IMR-90 (cell line): ENCODE measurements around the gene ALK. TPM values are rescaled to one million over a fixed set of nuclear protein-coding genes. Genes with fewer than 3 reads are reported as not detected.

Experiments used
- ATAC-seq: fragments of 200-7000 bp; cut with Tn5 transposase; 2 replicates; pipeline ENCODE4 v1.9.1; 2020; ENCODE audit warnings: low read depth, mild to moderate bottlenecking, moderate library complexity
- BruUV-seq: library from RNA; stranded (reverse); fragments of 400-500 nt; replicated peaks from 2 replicates; lab custom pipeline; 2021; lab: Mats Ljungman, UMichigan
- CTCF ChIA-PET: fragments of 300-600 bp; formaldehyde crosslinking; extraction: SDS; loops from one replicate; lab custom pipeline; 2021; ENCODE audit warnings: antibody characterized with exemption; lab: Yijun Ruan, JAX
- POLR2A ChIA-PET: fragments of 300-600 bp; sonication (Branson Sonifier 250); formaldehyde crosslinking; loops from one replicate; lab custom pipeline; 2022; ENCODE audit warnings: antibody characterized with exemption; ENCODE audit not compliant: unreplicated experiment; lab: Charles Lee
- DNase-seq: peaks from one replicate; pipeline ENCODE4 v3.0.0; 2013
- H2AFZ ChIP-seq: replicated peaks from 2 replicates; pipeline ENCODE3; 2013; ENCODE audit warnings: low read length, mild to moderate bottlenecking; ENCODE audit not compliant: poor library complexity
- H2AK5ac ChIP-seq: 2 replicates; pipeline ENCODE4 v1.6.1; 2013; ENCODE audit warnings: low read depth, low read length, inconsistent platforms
- H2AK9ac ChIP-seq: replicated peaks from 2 replicates; pipeline ENCODE3; 2013; ENCODE audit warnings: mild to moderate bottlenecking, low read depth, low read length, moderate library complexity; ENCODE audit not compliant: poor library complexity
- H2BK120ac ChIP-seq: 2 replicates; pipeline ENCODE4 v1.6.1; 2013; ENCODE audit warnings: low read depth, low read length, inconsistent platforms
- H2BK15ac ChIP-seq: 3 replicates; pipeline ENCODE4 v1.6.1; 2013; ENCODE audit warnings: low read depth, low read length, inconsistent platforms
- H2BK20ac ChIP-seq: 2 replicates; pipeline ENCODE4 v1.6.1; 2013; ENCODE audit warnings: low read depth, mild to moderate bottlenecking, inconsistent platforms, low read length, moderate library complexity
- H2BK5ac ChIP-seq: 2 replicates; pipeline ENCODE4 v1.6.1; 2013; ENCODE audit warnings: mild to moderate bottlenecking, low read depth, low read length, inconsistent platforms; ENCODE audit not compliant: poor library complexity, severe bottlenecking
- H3K14ac ChIP-seq: replicated peaks from 2 replicates; pipeline ENCODE4 v1.6.1; 2013; ENCODE audit warnings: low read depth, low read length, inconsistent platforms
- H3K18ac ChIP-seq: 2 replicates; pipeline ENCODE4 v1.6.1; 2013; ENCODE audit warnings: low read depth, low read length, control low read depth
- H3K23ac ChIP-seq: 2 replicates; pipeline ENCODE4 v1.6.1; 2013; ENCODE audit warnings: low read depth, low read length, inconsistent platforms
- H3K27ac ChIP-seq: 2 replicates; pipeline ENCODE4 v1.5.1; 2013; ENCODE audit warnings: mild to moderate bottlenecking, control low read depth, low read length; ENCODE audit not compliant: insufficient read depth
- H3K27me3 ChIP-seq: 2 replicates; pipeline ENCODE4 v1.6.1; 2013; ENCODE audit warnings: low read length; ENCODE audit not compliant: control insufficient read depth, insufficient read depth
- H3K36me3 ChIP-seq: 2 replicates; pipeline ENCODE4 v1.6.1; 2013; ENCODE audit warnings: low read length, mixed read lengths; ENCODE audit not compliant: control insufficient read depth, insufficient read depth
- H3K4ac ChIP-seq: 2 replicates; pipeline ENCODE4 v1.6.1; 2013; ENCODE audit warnings: low read depth, low read length, inconsistent platforms
- H3K4me1 ChIP-seq: 2 replicates; pipeline ENCODE4 v1.6.1; 2013; ENCODE audit warnings: low read length, mixed read lengths; ENCODE audit not compliant: control insufficient read depth, insufficient read depth
- H3K4me2 ChIP-seq: 2 replicates; pipeline ENCODE4 v1.6.1; 2013; ENCODE audit warnings: low read depth, mild to moderate bottlenecking, control low read depth, low read length, moderate library complexity
- H3K4me3 ChIP-seq: 2 replicates; pipeline ENCODE4 v1.5.1; 2013; ENCODE audit warnings: low read depth, mild to moderate bottlenecking, control low read depth, low read length, moderate library complexity; ENCODE audit not compliant: insufficient read depth
- H3K56ac ChIP-seq: 2 replicates; pipeline ENCODE4 v1.6.1; 2013; ENCODE audit warnings: low read length, inconsistent platforms; ENCODE audit not compliant: insufficient read depth; ENCODE audit errors: extremely low read depth
- H3K79me1 ChIP-seq, 2 experiments: 2 replicates each; pipeline ENCODE4 v1.6.1; 2013; ENCODE audit warnings: low read length in 2 of 2, inconsistent platforms in 1 of 2, low read depth in 1 of 2
- H3K9ac ChIP-seq: 2 replicates; pipeline ENCODE4 v1.6.1; 2013; ENCODE audit warnings: low read depth, low read length, control low read depth
- H3K9me1 ChIP-seq: 2 replicates; pipeline ENCODE4 v1.6.1; 2013; ENCODE audit warnings: low read length, inconsistent platforms; ENCODE audit not compliant: insufficient read depth
- H3K9me3 ChIP-seq: 2 replicates; pipeline ENCODE4 v1.6.1; 2013; ENCODE audit warnings: low read length; ENCODE audit not compliant: control insufficient read depth, insufficient read depth
- H4K20me1 ChIP-seq: 2 replicates; pipeline ENCODE4 v1.6.1; 2013; ENCODE audit warnings: low read length, inconsistent platforms; ENCODE audit not compliant: insufficient read depth
- H4K5ac ChIP-seq: 2 replicates; pipeline ENCODE4 v1.6.1; 2013; ENCODE audit warnings: mild to moderate bottlenecking, low read depth, low read length, control low read depth
- H4K8ac ChIP-seq, 2 experiments: 2 replicates each; pipeline ENCODE4 v1.6.1; 2013; ENCODE audit warnings: low read depth in 2 of 2, low read length in 2 of 2, control low read depth in 1 of 2, inconsistent platforms in 1 of 2
- H4K91ac ChIP-seq: 2 replicates; pipeline ENCODE4 v1.6.1; 2013; ENCODE audit warnings: low read depth, low read length, inconsistent platforms; ENCODE audit not compliant: insufficient read depth
- RFX5 ChIP-seq: IDR thresholded peaks from 2 replicates; pipeline ENCODE4 v1.8.0; 2012; ENCODE audit warnings: low read depth, mild to moderate bottlenecking, low read length, moderate library complexity
- WGBS, 2 experiments: methylation state at CpG; one replicate each; pipeline versions ENCODE4 v1.1.5 to v1.1.7; 2013; ENCODE audit warnings: missing lambda C conversion rate in 2 of 2; ENCODE audit not compliant: insufficient read length in 1 of 2; ENCODE audit errors: extremely low coverage in 2 of 2; 5-methylcytosine and 5-hydroxymethylcytosine counted together
- dilution Hi-C: fragments of 300-500 bp; cut with HindIII; formaldehyde crosslinking; loops from one replicate; pipeline ENCODE4 v1.14.3; 2018; ENCODE audit warnings: low sequenced_read_pairs; ENCODE audit not compliant: unreplicated experiment
- in situ Hi-C: fragments of 300-500 bp; cut with MboI; formaldehyde crosslinking; loops from 3 replicates; pipeline ENCODE4 v1.14.3; 2019; ENCODE audit warnings: low sequenced_read_pairs, inconsistent platforms, mixed read lengths
- intact Hi-C: fragments of 100-400 bp; cut with micrococcal nuclease; formaldehyde crosslinking; loops from 2 replicates; pipeline ENCODE4 v1.10.0; 2022
- polyA plus RNA-seq, 3 experiments: library from polyadenylated mRNA; depleted of rRNA; stranded (reverse); fragments of >200 nt; gene quantifications; 2 replicates each; pipeline ENCODE4 v1.2.3, GENCODE V29; 2012; ENCODE audit warnings: low replicate concordance in 1 of 3
- total RNA-seq: library from RNA; depleted of rRNA; stranded (reverse); fragments of >200 nt; gene quantifications from 2 replicates; pipeline ENCODE4 v1.2.3, GENCODE V29; 2012
- TF ChIP-seq, protein P1 (sequence below): fragments of 150-350 bp; IDR thresholded peaks from 2 replicates; pipeline ENCODE4 v1.6.1; 2016; ENCODE audit warnings: low read depth, mild to moderate bottlenecking, low read length, moderate library complexity, borderline replicate concordance

The ALK gene
- total and polyA plus RNA-seq, 2 of the 4 experiments (the other 2 are of a cell fraction), result not detected

DNA sequence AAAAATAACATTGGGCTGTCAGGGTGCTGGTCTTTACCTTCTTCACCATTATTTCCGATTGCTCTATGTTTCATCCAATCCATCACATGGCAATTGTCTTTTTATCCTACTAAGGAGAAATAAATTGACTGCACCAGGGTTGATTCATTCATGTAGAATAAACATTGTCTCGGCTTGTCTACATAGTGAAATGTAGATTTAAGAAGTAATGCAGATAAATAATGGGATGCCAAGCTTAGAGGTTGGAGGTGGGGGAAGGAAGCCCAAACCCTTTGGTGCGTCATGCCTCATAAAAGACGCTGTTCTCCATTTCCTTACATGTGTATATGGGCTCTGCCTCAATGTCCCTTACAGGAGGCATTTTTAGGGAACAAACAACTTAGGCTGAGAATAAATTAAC lies 117.8 kb downstream of the ALK start:
- intact Hi-C loops (no loop called here), in situ Hi-C loops (no loop called here), dilution Hi-C loops (no loop called here)
- Histone ChIP-seq H3K9ac (no peak overlapping the region), H3K4me1 (no peaks in the 10 kb centered on the region), H2BK15ac (no peak overlapping the region), H3K4me3 (no peak overlapping the region), H3K9me3 (0 out of 2 replicates have a peak, but pooled peaks cover 1% of the 10 kb centered on the region), H2AFZ (no peak overlapping the region), H3K27ac (no peak overlapping the region), H2BK5ac (no peak overlapping the region), H3K18ac (no peak overlapping the region), H2AK5ac (no peak overlapping the region), H3K9me1 (no peaks in the 10 kb centered on the region; the same call in 1 of the 2 replicates), H3K4me2 (no peak overlapping the region), H3K56ac (no peak overlapping the region), H2BK20ac (no peak overlapping the region), H3K36me3 (no peaks in the 10 kb centered on the region), H4K5ac (no peak overlapping the region), H4K20me1 (no peaks in the 10 kb centered on the region), H2AK9ac (no peak overlapping the region), H2BK120ac (no peak overlapping the region), H4K91ac (no peak overlapping the region), H4K8ac (no peak overlapping the region), H3K4ac (no peak overlapping the region), H3K27me3 (peaks cover 2% of the 10 kb centered on the region), H3K23ac (no peak overlapping the region), H3K14ac (no peak overlapping the region), H3K79me1 (no peaks in the 10 kb centered on the region)
- TF ChIP-seq, protein P1, sequence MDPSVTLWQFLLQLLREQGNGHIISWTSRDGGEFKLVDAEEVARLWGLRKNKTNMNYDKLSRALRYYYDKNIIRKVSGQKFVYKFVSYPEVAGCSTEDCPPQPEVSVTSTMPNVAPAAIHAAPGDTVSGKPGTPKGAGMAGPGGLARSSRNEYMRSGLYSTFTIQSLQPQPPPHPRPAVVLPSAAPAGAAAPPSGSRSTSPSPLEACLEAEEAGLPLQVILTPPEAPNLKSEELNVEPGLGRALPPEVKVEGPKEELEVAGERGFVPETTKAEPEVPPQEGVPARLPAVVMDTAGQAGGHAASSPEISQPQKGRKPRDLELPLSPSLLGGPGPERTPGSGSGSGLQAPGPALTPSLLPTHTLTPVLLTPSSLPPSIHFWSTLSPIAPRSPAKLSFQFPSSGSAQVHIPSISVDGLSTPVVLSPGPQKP, result no peak
- no peak for TF ChIP-seq RFX5
- ChIA-PET CTCF (no interaction called here), POLR2A (no interaction called here)
- no peak for ATAC-seq
- DNase-seq, result no peak
- no CpG with 5 or more reads among the region's 4 CpGs for WGBS, 2 experiments
- no TSS peak for BruUV-seq
